GM21737 (cell line): ENCODE data around the gene EFCAB13.

Experiments
- ATAC-seq: cut with Tn5 transposase; IDR thresholded peaks from one replicate; pipeline ENCODE4 v1.9.1; 2021; ENCODE audit warnings: mild to moderate bottlenecking, moderate library complexity; ENCODE audit not compliant: unreplicated experiment

EFCAB13 gene

GRCh38 chr17:47291242-47291873 is 32.4 kb upstream of the EFCAB13 start:
- no peak for ATAC-seq

- no peak for ATAC-seq
These were observed 31.5 kb upstream of the EFCAB13 start for GRCh38 chr17:47292206-47292605.

- no peak for ATAC-seq
These were observed 28.5 kb upstream of the EFCAB13 start for GRCh38 chr17:47295037-47295873.

GRCh38 chr17:47295874-47296255 is 27.9 kb upstream of the EFCAB13 start:
- ATAC-seq = no peak

GRCh38 chr17:47297661-47298400 is 25.9 kb upstream of the EFCAB13 start:
- no peak for ATAC-seq

- no peak for ATAC-seq
These were observed 25.0 kb upstream of the EFCAB13 start for GRCh38 chr17:47298712-47299111.

- no peak for ATAC-seq
These were observed 24.4 kb upstream of the EFCAB13 start for GRCh38 chr17:47299239-47299910.

GRCh38 chr17:47300718-47301117 is 23.0 kb upstream of the EFCAB13 start:
- no peak for ATAC-seq

GRCh38 chr17:47301161-47301560 is 22.6 kb upstream of the EFCAB13 start:
- no peak for ATAC-seq

GRCh38 chr17:47301831-47302230 is 21.9 kb upstream of the EFCAB13 start:
- no peak for ATAC-seq

GRCh38 chr17:47304186-47304585 is 19.6 kb upstream of the EFCAB13 start:
- no peak for ATAC-seq

GRCh38 chr17:47305302-47305923 is 18.3 kb upstream of the EFCAB13 start:
- no peak for ATAC-seq

GRCh38 chr17:47310186-47310733 is 13.5 kb upstream of the EFCAB13 start:
- no peak for ATAC-seq

GRCh38 chr17:47311420-47311819 is 12.3 kb upstream of the EFCAB13 start:
- ATAC-seq = no peak

- no peak for ATAC-seq
These were observed 8.1 kb upstream of the EFCAB13 start for GRCh38 chr17:47315451-47316266.

- ATAC-seq = no peak
These were observed 7.4 kb upstream of the EFCAB13 start for GRCh38 chr17:47316311-47316710.

GRCh38 chr17:47317119-47317518 is 6.6 kb upstream of the EFCAB13 start:
- no peak for ATAC-seq

GRCh38 chr17:47318197-47318918 is 5.4 kb upstream of the EFCAB13 start:
- ATAC-seq = no peak
